Measurements from ENCODE around the gene RTN4RL2.

RTN4RL2 gene

GRCh38 chr11:57485217-57485990, 25.1 kb downstream of the RTN4RL2 start:
- Histone ChIP-seq H4K20me1 (ENCODE audit: insufficient read depth, low read length) (no peaks in the 10 kb centered on the region), H3K4me1 (ENCODE audit: insufficient read depth, low read length, severe bottlenecking) (peaks cover 29% of the 10 kb centered on the region), H3F3A (ENCODE audit: insufficient read depth, low read length) (no peaks in the 10 kb centered on the region), H2AFZ (ENCODE audit: low read length) (no peak overlapping the region), H3K4me3 (ENCODE audit: low read depth, low read length, poor library complexity, severe bottlenecking) (no peak overlapping the region), H3K36me3 (ENCODE audit: insufficient read depth, low read length) (peaks cover 61% of the 10 kb centered on the region), H3K9ac (ENCODE audit: low read length) (no peak overlapping the region), H3K79me2 (ENCODE audit: insufficient read depth, low read length) (no peaks in the 10 kb centered on the region), H3K27me3 (ENCODE audit: insufficient read depth, low read length) (no peaks in the 10 kb centered on the region), H3K27ac (ENCODE audit: low read depth, low read length, poor library complexity, severe bottlenecking) (no peak overlapping the region), H3K4me2 (ENCODE audit: low read length) (no peak overlapping the region), H3K9me2 (ENCODE audit: low read depth, low read length) (no peaks in the 10 kb centered on the region), H3K9me3 (ENCODE audit: low read length) (no peaks in the 10 kb centered on the region)
- TF ChIP-seq, protein P1, sequence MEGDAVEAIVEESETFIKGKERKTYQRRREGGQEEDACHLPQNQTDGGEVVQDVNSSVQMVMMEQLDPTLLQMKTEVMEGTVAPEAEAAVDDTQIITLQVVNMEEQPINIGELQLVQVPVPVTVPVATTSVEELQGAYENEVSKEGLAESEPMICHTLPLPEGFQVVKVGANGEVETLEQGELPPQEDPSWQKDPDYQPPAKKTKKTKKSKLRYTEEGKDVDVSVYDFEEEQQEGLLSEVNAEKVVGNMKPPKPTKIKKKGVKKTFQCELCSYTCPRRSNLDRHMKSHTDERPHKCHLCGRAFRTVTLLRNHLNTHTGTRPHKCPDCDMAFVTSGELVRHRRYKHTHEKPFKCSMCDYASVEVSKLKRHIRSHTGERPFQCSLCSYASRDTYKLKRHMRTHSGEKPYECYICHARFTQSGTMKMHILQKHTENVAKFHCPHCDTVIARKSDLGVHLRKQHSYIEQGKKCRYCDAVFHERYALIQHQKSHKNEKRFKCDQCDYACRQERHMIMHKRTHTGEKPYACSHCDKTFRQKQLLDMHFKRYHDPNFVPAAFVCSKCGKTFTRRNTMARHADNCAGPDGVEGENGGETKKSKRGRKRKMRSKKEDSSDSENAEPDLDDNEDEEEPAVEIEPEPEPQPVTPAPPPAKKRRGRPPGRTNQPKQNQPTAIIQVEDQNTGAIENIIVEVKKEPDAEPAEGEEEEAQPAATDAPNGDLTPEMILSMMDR (IDR thresholded peaks at IDR 0.05; ENCODE audit: low read length), result no peak
- TF ChIP-seq EZH2 (IDR thresholded peaks at IDR 0.05; ENCODE audit: borderline replicate concordance, low read length), result no peak

GRCh38 chr11:57487021-57487778, 26.9 kb downstream of the RTN4RL2 start:
- Histone ChIP-seq H3F3A (ENCODE audit: insufficient read depth, low read length) (no peaks in the 10 kb centered on the region), H3K79me2 (ENCODE audit: insufficient read depth, low read length) (no peaks in the 10 kb centered on the region), H4K20me1 (ENCODE audit: insufficient read depth, low read length) (no peaks in the 10 kb centered on the region), H3K4me1 (ENCODE audit: insufficient read depth, low read length, severe bottlenecking) (peaks cover 29% of the 10 kb centered on the region), H3K27ac (ENCODE audit: low read depth, low read length, poor library complexity, severe bottlenecking) (no peak overlapping the region), H3K9me2 (ENCODE audit: low read depth, low read length) (no peaks in the 10 kb centered on the region), H3K4me2 (ENCODE audit: low read length) (no peak overlapping the region), H3K9ac (ENCODE audit: low read length) (no peak overlapping the region), H3K36me3 (ENCODE audit: insufficient read depth, low read length) (peaks cover 73% of the 10 kb centered on the region), H3K9me3 (ENCODE audit: low read length) (no peaks in the 10 kb centered on the region), H3K4me3 (ENCODE audit: low read depth, low read length, poor library complexity, severe bottlenecking) (no peak overlapping the region), H3K27me3 (ENCODE audit: insufficient read depth, low read length) (no peaks in the 10 kb centered on the region), H2AFZ (ENCODE audit: low read length) (no peak overlapping the region)
- TF ChIP-seq EZH2 (IDR thresholded peaks at IDR 0.05; ENCODE audit: borderline replicate concordance, low read length), result no peak
- TF ChIP-seq, protein P1 (IDR thresholded peaks at IDR 0.05; ENCODE audit: low read length), result no peak

GRCh38 chr11:57487920-57488659, 27.8 kb downstream of the RTN4RL2 start:
- Histone ChIP-seq H3K4me1 (ENCODE audit: insufficient read depth, low read length, severe bottlenecking) (peaks cover 21% of the 10 kb centered on the region), H3K9ac (ENCODE audit: low read length) (no peak overlapping the region), H3K4me2 (ENCODE audit: low read length) (no peak overlapping the region), H3K27ac (ENCODE audit: low read depth, low read length, poor library complexity, severe bottlenecking) (no peak overlapping the region), H3K9me2 (ENCODE audit: low read depth, low read length) (no peaks in the 10 kb centered on the region), H3F3A (ENCODE audit: insufficient read depth, low read length) (no peaks in the 10 kb centered on the region), H3K79me2 (ENCODE audit: insufficient read depth, low read length) (no peaks in the 10 kb centered on the region), H2AFZ (ENCODE audit: low read length) (no peak overlapping the region), H3K9me3 (ENCODE audit: low read length) (no peaks in the 10 kb centered on the region), H3K36me3 (ENCODE audit: insufficient read depth, low read length) (peaks cover 73% of the 10 kb centered on the region), H3K27me3 (ENCODE audit: insufficient read depth, low read length) (no peaks in the 10 kb centered on the region), H4K20me1 (ENCODE audit: insufficient read depth, low read length) (no peaks in the 10 kb centered on the region), H3K4me3 (ENCODE audit: low read depth, low read length, poor library complexity, severe bottlenecking) (no peak overlapping the region)
- no peak for TF ChIP-seq EZH2 (IDR thresholded peaks at IDR 0.05; ENCODE audit: borderline replicate concordance, low read length)
